Activated naive CD8-positive, alpha-beta T cell (primary cell): ENCODE data around the gene GAS2.
"Not testable (repeated sequence)": the region's sequence is repeated elsewhere in the genome, so short reads cannot be mapped to it uniquely, and the experiment has no call there.

ENCODE experiments used
- H3K27ac Mint-ChIP-seq: one replicate; pipeline ENCODE4 v1.8.0; 2021; ENCODE audit warnings: mixed read lengths
- H3K27me3 Mint-ChIP-seq: one replicate; pipeline ENCODE4 v1.8.0; 2021; ENCODE audit warnings: mixed read lengths
- H3K36me3 Mint-ChIP-seq: one replicate; pipeline ENCODE4 v1.8.0; 2021; ENCODE audit warnings: mixed read lengths
- H3K4me1 Mint-ChIP-seq: one replicate; pipeline ENCODE4 v1.8.0; 2021; ENCODE audit warnings: low read depth, mixed read lengths
- H3K4me3 Mint-ChIP-seq: one replicate; pipeline ENCODE4 v1.8.0; 2021; ENCODE audit warnings: mild to moderate bottlenecking, mixed read lengths
- H3K9me3 Mint-ChIP-seq: one replicate; pipeline ENCODE4 v1.8.0; 2021; ENCODE audit warnings: low read depth, mixed read lengths

GAS2 gene

GRCh38 chr11:22666325-22666687 lies at the start of gene GAS2:
GAS2 (plus strand) TSS chr11:22666611; CDS start chr11:22674870, 8,259 bp downstream.
- Mint-ChIP-seq H3K27me3 (peaks cover 41% of the 10 kb centered on the region), H3K36me3 (peaks cover 3% of the 10 kb centered on the region), H3K4me1 (peaks cover 13% of the 10 kb centered on the region), H3K4me3 (peak within 1 kb of the TSS; percentile 74), H3K9me3 (no peaks in the 10 kb centered on the region), H3K27ac (no peak within 1 kb of the TSS)

- peaks cover 18% of the 10 kb centered on the region for H3K36me3 Mint-ChIP-seq
- H3K27me3 Mint-ChIP-seq = no peaks in the 10 kb centered on the region
- H3K4me1 Mint-ChIP-seq = peaks cover 25% of the 10 kb centered on the region
- no peak overlapping the region for H3K4me3 Mint-ChIP-seq
- peaks cover 3% of the 10 kb centered on the region for H3K9me3 Mint-ChIP-seq
- no peak overlapping the region for H3K27ac Mint-ChIP-seq
Measured at GRCh38 chr11:22617868-22618267, 48.5 kb upstream of the GAS2 start.

GRCh38 chr11:22624742-22625447 lies 41.5 kb upstream of the GAS2 start:
- Mint-ChIP-seq H3K9me3 (no peaks in the 10 kb centered on the region), H3K4me3 (peak overlapping the region; percentile 98), H3K4me1 (peaks cover 46% of the 10 kb centered on the region), H3K27me3 (no peaks in the 10 kb centered on the region), H3K36me3 (peaks cover 18% of the 10 kb centered on the region), H3K27ac (peak overlapping the region; percentile 99)

- peak within 1 kb of the TSS; percentile 99 for H3K27ac Mint-ChIP-seq
- peaks cover 41% of the 10 kb centered on the region for H3K4me1 Mint-ChIP-seq
- H3K36me3 Mint-ChIP-seq = peaks cover 12% of the 10 kb centered on the region
- no peaks in the 10 kb centered on the region for H3K27me3 Mint-ChIP-seq
- H3K4me3 Mint-ChIP-seq = peak within 1 kb of the TSS; percentile 98
- no peaks in the 10 kb centered on the region for H3K9me3 Mint-ChIP-seq
Measured at GRCh38 chr11:22625448-22626287, 40.7 kb upstream of the GAS2 start, which contains the start of gene FANCF. FANCF (minus strand) TSS chr11:22625823; CDS start chr11:22625810, 13 bp downstream.

GRCh38 chr11:22626573-22627239 lies 39.7 kb upstream of the GAS2 start:
- Mint-ChIP-seq H3K4me1 (peaks cover 31% of the 10 kb centered on the region), H3K9me3 (no peaks in the 10 kb centered on the region), H3K4me3 (peak overlapping the region; percentile 98), H3K27ac (peak overlapping the region; percentile 99), H3K36me3 (peaks cover 11% of the 10 kb centered on the region), H3K27me3 (no peaks in the 10 kb centered on the region)

GRCh38 chr11:22627421-22627820 lies 39.0 kb upstream of the GAS2 start:
- no peak overlapping the region for H3K27ac Mint-ChIP-seq
- H3K36me3 Mint-ChIP-seq = peaks cover 10% of the 10 kb centered on the region
- H3K4me3 Mint-ChIP-seq = no peak overlapping the region
- H3K4me1 Mint-ChIP-seq = peaks cover 25% of the 10 kb centered on the region
- no peaks in the 10 kb centered on the region for H3K27me3 Mint-ChIP-seq
- H3K9me3 Mint-ChIP-seq = no peaks in the 10 kb centered on the region

GRCh38 chr11:22633354-22633902 lies 33.0 kb upstream of the GAS2 start:
- Mint-ChIP-seq H3K36me3 (peaks cover 6% of the 10 kb centered on the region), H3K4me1 (peaks cover 5% of the 10 kb centered on the region), H3K4me3 (no peak overlapping the region), H3K27ac (no peak overlapping the region), H3K27me3 (no peaks in the 10 kb centered on the region), H3K9me3 (no peaks in the 10 kb centered on the region)

- Mint-ChIP-seq H3K9me3 (no peaks in the 10 kb centered on the region), H3K4me1 (peaks cover 5% of the 10 kb centered on the region), H3K4me3 (no peak overlapping the region), H3K27me3 (no peaks in the 10 kb centered on the region), H3K36me3 (peaks cover 3% of the 10 kb centered on the region), H3K27ac (no peak overlapping the region)
Measured at GRCh38 chr11:22634897-22635629, 31.3 kb upstream of the GAS2 start.

GRCh38 chr11:22635689-22636088 lies 30.7 kb upstream of the GAS2 start:
- H3K27me3 Mint-ChIP-seq = no peaks in the 10 kb centered on the region
- H3K4me1 Mint-ChIP-seq = peaks cover 5% of the 10 kb centered on the region
- peaks cover 3% of the 10 kb centered on the region for H3K36me3 Mint-ChIP-seq
- no peak overlapping the region for H3K4me3 Mint-ChIP-seq
- H3K27ac Mint-ChIP-seq = no peak overlapping the region
- no peaks in the 10 kb centered on the region for H3K9me3 Mint-ChIP-seq

GRCh38 chr11:22640862-22641261 lies 25.5 kb upstream of the GAS2 start:
- H3K4me3 Mint-ChIP-seq = no peak overlapping the region
- no peak overlapping the region for H3K27ac Mint-ChIP-seq
- no peaks in the 10 kb centered on the region for H3K9me3 Mint-ChIP-seq
- H3K4me1 Mint-ChIP-seq = peaks cover 5% of the 10 kb centered on the region
- peaks cover 2% of the 10 kb centered on the region for H3K36me3 Mint-ChIP-seq
- no peaks in the 10 kb centered on the region for H3K27me3 Mint-ChIP-seq

- H3K4me1 Mint-ChIP-seq = peaks cover 5% of the 10 kb centered on the region
- no peak overlapping the region for H3K27ac Mint-ChIP-seq
- H3K27me3 Mint-ChIP-seq = no peaks in the 10 kb centered on the region
- no peaks in the 10 kb centered on the region for H3K9me3 Mint-ChIP-seq
- no peak overlapping the region for H3K4me3 Mint-ChIP-seq
- H3K36me3 Mint-ChIP-seq = peaks cover 2% of the 10 kb centered on the region
Measured at GRCh38 chr11:22641559-22641958, 24.9 kb upstream of the GAS2 start.

- H3K4me3 Mint-ChIP-seq, H3K27ac Mint-ChIP-seq, H3K27me3 Mint-ChIP-seq, H3K36me3 Mint-ChIP-seq, H3K9me3 Mint-ChIP-seq: not testable (repeated sequence)
- peaks cover 16% of the 10 kb centered on the region for H3K4me1 Mint-ChIP-seq
Measured at GRCh38 chr11:22652346-22652745, 14.1 kb upstream of the GAS2 start.

- H3K27me3 Mint-ChIP-seq = no peaks in the 10 kb centered on the region
- peaks cover 3% of the 10 kb centered on the region for H3K36me3 Mint-ChIP-seq
- H3K4me1 Mint-ChIP-seq = peaks cover 19% of the 10 kb centered on the region
- H3K9me3 Mint-ChIP-seq = no peaks in the 10 kb centered on the region
- no peak overlapping the region for H3K27ac Mint-ChIP-seq
- no peak overlapping the region for H3K4me3 Mint-ChIP-seq
Measured at GRCh38 chr11:22656130-22656529, 10.3 kb upstream of the GAS2 start.

GRCh38 chr11:22657101-22657694 lies 9.2 kb upstream of the GAS2 start:
- H3K27ac Mint-ChIP-seq = peak overlapping the region; percentile 35
- no peak overlapping the region for H3K4me3 Mint-ChIP-seq
- no peaks in the 10 kb centered on the region for H3K9me3 Mint-ChIP-seq
- peaks cover 19% of the 10 kb centered on the region for H3K4me1 Mint-ChIP-seq
- H3K27me3 Mint-ChIP-seq = no peaks in the 10 kb centered on the region
- H3K36me3 Mint-ChIP-seq = no peaks in the 10 kb centered on the region
